Astrocyte of the cerebellum (primary cell): ENCODE measurements around the gene CPXM2.

ENCODE experiments used
- DNase-seq: peaks from one replicate; pipeline ENCODE4 v3.0.0-alpha.2; 2011; ENCODE audit warnings: low read depth
- H3K4me3 ChIP-seq: 2 replicates; pipeline ENCODE4 v1.5.1; 2011; ENCODE audit warnings: mild to moderate bottlenecking, low read depth, low read length, moderate library complexity
- in situ Hi-C: cut with HindIII; loops from 2 replicates; pipeline ENCODE4 v1.10.0; 2017; ENCODE audit warnings: low sequenced_read_pairs
- TF ChIP-seq, protein P1 (sequence below): IDR thresholded peaks from 2 replicates; pipeline ENCODE4 v1.5.1; 2012; ENCODE audit warnings: low read length, low read depth, moderate library complexity, mild to moderate bottlenecking; ENCODE audit errors: missing control alignments

The CPXM2 gene

DNA sequence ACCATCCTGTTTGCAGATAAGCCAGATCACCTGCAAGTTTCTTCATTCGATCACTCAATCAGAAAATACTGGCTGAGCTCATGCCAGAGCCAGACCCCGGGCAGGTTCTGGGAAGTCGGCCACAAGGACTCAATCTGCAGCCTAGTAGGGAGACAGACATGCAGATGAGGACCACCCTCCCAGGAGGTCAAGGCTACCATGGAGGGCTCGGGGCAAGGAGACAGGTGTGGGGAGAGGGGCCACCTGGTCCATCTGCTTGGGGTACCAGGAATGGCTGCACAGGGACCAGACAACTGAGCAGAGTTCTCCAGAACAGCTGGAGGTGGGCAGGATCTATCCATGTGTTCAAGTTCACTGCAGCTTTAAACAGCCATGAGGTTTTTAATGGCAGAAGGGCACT is 16.8 kb upstream of the CPXM2 start:
- DNase-seq, result no peak
- in situ Hi-C loops, result loop anchor here (5.0 kb wide), 1 partner anchor 39 kb away; no protein-coding TSS in a partner anchor
- H3K4me3 ChIP-seq, result no peak overlapping the region
- TF ChIP-seq, protein P1, sequence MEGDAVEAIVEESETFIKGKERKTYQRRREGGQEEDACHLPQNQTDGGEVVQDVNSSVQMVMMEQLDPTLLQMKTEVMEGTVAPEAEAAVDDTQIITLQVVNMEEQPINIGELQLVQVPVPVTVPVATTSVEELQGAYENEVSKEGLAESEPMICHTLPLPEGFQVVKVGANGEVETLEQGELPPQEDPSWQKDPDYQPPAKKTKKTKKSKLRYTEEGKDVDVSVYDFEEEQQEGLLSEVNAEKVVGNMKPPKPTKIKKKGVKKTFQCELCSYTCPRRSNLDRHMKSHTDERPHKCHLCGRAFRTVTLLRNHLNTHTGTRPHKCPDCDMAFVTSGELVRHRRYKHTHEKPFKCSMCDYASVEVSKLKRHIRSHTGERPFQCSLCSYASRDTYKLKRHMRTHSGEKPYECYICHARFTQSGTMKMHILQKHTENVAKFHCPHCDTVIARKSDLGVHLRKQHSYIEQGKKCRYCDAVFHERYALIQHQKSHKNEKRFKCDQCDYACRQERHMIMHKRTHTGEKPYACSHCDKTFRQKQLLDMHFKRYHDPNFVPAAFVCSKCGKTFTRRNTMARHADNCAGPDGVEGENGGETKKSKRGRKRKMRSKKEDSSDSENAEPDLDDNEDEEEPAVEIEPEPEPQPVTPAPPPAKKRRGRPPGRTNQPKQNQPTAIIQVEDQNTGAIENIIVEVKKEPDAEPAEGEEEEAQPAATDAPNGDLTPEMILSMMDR, result no peak

DNA sequence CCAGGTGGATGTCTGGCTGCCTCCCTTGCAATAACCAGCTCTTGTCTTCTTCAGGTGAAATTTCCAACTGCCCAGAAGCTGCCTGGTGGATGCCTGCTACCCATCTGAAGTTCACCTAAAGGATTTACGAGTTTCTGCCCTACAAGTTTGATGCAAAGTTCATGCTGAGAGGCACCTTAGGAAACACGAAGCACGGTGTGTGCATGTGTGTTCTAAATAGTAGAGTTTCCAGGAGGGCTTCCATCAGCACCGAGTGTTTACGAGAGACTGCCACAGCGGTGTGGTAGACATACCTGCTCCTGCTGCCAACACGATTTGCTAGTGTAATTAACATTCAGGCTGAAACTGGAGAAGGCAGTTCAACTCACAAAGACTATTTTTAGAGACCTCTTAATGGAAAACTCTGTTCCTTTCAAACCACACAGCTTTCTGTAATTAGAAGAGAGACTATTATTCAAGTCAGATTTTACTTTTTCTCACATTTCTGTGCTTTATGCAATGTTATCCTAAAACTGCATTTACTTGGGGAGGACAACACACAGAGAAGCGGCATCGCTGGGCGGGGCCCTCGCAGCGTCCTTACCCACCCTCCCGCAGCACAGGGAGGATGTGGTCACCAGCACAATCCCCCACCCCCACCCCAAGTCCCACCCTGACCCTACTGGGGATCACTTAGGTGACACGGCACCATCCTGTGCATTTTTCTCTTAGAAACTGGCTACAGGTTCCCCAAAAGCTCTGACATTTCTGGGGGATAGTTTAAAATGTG is 15.5 kb upstream of the CPXM2 start:
- in situ Hi-C loops, result loop anchor here (5.0 kb wide), 1 partner anchor 40 kb away; no protein-coding TSS in a partner anchor
- no peak overlapping the region for H3K4me3 ChIP-seq
- no peak for DNase-seq
- TF ChIP-seq, protein P1, result no peak

DNA sequence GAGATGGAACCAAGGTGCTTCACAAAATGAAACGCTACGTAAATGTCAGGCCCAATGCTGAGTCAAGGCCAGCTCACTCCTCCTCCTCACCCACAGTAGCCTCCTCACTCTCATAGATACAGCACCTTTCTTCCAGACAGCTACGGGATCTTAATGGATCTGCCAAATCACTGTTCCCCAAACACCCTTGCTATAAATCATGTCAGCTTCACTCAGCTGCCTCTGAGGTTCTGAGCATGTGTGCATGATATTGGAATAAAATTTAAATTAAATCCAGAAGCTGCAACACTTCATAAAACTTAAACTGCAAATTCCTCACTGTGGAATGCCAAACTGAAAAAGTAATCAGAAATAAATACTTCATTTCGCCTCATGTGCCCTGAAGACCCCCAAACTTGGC is 14.7 kb upstream of the CPXM2 start:
- in situ Hi-C loops, result loop anchor here (5.0 kb wide), 1 partner anchor 41 kb away; no protein-coding TSS in a partner anchor
- TF ChIP-seq, protein P1, result no peak
- no peak for DNase-seq
- no peak overlapping the region for H3K4me3 ChIP-seq

DNA sequence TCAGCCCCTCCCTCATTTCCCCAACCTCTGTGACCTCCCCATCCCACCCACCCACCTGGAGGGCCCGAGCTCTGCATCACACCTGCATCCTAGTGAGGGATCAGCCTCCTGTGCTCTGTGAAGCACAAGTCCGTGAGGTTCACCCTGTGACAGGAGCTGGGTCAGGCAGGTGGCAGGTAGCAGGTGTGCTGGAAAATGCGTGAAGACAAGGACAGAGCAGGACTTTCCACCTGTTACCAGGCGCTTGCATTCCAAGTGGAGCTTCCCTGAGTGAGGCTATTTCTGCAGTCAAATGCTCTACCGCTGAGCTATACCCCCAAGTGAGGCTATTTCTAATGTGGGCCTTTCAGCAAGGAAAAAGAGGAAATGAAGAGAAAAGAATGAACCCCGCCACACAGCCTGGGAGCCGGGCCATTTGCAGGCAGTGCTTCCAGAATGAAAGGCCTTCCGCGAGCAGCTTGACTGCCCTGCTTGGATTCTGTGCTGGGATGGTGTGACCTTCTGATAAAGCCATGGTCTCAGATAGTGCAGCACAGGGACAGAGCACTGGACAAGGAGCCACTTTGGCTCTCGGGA is 13.3 kb upstream of the CPXM2 start:
- in situ Hi-C loops, result loop anchor here (5.0 kb wide), 1 partner anchor 42 kb away; no protein-coding TSS in a partner anchor
- TF ChIP-seq, protein P1, result no peak
- no peak overlapping the region for H3K4me3 ChIP-seq
- no peak for DNase-seq

- in situ Hi-C loops, result no loop called here
- TF ChIP-seq, protein P1, result no peak
- no peak for DNase-seq
- no peak overlapping the region for H3K4me3 ChIP-seq
These were observed 12.0 kb upstream of the CPXM2 start for GRCh38 chr10:123903621-123904020.

- in situ Hi-C loops, result no loop called here
- no peak for DNase-seq
- no peak overlapping the region for H3K4me3 ChIP-seq
- TF ChIP-seq, protein P1, result no peak
These were observed 10.0 kb upstream of the CPXM2 start for GRCh38 chr10:123901621-123902020.
